ELR (cell line): Measurements from ENCODE around the gene CRYBG2.
"Not testable (repeated sequence)": the region's sequence is repeated elsewhere in the genome, so short reads cannot be mapped to it uniquely, and the experiment has no call there.

Experiments
- DNase-seq: peaks from one replicate; pipeline ENCODE4 v3.0.0-alpha.2; 2015; ENCODE audit warnings: low read depth

Gene CRYBG2

DNA sequence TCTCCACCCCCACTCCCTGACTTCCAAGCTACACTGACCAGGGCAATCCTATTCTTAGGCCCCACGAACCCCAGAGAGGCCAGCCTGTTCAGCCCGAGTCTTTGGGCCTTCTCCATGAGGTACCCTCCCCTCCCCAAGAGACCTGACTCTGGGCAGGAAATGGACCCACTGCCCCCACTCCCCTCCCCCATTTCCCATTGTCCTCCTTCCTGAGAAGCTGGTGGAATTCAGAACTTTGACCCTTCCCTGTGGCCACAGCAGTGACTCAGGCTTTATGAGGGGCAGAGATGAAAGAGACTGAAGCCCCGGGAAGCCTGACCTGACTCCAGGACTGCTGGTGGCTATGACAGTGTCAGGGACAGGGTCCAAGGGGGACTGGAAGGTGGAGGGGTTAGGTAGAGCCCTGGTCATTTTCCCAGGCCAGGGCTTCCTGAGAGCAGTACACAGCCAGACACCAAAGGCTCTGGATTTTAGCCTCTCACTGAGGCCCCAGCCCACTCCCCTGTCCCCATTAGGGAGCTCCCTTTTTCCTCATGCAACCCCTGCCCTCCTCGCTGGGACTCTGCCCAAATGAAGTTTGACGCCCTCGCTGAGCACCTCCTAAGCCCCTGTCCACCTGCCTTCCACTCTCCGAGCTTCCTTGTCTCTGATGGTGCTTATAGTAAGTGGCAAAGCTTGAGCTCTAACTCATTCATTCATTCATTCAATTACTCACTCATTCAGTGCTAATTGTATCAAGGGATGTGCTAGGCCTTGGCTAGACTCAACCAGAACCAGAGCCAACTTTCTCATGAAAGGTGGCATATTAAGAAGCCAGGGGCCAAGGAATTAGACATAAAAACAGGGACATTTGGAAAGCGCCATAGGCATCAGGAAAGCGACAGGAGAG lies 3.0 kb downstream of the CRYBG2 start:
- DNase-seq, result peak; percentile 85

DNA sequence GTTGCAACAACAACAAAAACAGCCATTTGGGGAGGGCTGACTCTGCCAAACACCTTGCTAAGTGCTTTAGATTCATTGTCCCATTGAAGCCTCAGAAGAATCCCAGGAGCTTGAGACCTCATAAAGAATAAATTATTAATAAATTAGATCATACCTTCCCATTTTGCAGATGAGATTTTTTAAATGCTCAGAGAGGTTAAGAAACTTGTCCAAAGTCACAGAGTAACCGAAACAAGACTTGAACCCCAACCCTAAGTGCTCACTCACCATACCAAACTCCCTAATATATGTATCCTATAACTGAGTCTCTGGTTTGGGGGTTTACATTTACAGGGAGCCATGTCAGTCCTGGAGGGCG lies 3.6 kb downstream of the CRYBG2 start:
- DNase-seq, result no peak

DNA sequence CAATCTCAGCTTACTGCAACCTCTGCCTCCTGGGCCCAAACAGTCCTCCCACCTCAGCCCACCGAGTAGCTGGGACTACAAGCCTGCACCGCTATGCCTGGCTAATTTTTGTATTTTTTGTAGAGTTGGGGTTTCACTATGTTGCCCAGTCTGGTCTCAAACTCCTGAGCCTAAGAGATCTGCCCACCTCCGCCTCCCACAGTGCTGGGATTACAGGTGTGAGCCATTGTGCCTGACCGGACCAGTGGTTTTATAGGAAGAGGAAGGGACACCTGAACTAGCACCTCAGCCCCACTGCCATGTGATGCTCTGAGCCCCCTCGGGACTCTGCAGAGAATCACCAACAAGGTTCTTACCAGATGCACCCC lies 4.1 kb downstream of the CRYBG2 start:
- DNase-seq, result no peak

DNA sequence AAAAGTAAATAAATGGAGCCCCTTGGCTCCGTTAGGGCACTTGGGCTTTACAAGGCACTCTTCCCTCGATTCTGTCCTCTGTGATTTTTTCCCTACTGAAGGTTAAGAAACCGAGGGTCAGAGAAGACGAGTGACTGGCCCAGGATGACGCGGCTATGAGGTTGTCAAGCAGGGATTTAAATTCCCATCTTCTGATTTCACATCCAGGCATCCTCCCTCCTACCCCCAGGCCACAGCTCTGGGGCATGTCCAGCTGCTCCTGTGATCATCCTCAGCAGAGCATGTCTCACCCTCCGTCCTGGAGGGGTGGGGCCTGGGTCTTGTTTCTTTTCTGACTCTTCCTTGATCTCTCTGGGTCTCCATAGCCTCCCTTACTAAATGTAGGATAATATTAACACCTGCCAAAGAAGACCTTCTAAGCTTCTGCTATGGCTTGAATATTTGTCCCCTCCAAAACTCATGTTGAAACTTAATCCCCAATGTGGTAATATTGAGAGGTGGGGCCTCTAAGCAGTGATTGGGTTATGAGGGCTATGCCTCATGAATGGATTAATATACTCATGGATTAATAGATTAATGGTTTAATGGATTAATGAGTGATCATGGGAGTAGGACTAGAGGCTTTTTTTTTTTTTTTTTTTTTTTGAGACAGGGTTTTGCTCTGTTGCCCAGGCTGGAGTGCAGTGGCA lies 4.6 kb downstream of the CRYBG2 start:
- DNase-seq, result peak; percentile 97

DNA sequence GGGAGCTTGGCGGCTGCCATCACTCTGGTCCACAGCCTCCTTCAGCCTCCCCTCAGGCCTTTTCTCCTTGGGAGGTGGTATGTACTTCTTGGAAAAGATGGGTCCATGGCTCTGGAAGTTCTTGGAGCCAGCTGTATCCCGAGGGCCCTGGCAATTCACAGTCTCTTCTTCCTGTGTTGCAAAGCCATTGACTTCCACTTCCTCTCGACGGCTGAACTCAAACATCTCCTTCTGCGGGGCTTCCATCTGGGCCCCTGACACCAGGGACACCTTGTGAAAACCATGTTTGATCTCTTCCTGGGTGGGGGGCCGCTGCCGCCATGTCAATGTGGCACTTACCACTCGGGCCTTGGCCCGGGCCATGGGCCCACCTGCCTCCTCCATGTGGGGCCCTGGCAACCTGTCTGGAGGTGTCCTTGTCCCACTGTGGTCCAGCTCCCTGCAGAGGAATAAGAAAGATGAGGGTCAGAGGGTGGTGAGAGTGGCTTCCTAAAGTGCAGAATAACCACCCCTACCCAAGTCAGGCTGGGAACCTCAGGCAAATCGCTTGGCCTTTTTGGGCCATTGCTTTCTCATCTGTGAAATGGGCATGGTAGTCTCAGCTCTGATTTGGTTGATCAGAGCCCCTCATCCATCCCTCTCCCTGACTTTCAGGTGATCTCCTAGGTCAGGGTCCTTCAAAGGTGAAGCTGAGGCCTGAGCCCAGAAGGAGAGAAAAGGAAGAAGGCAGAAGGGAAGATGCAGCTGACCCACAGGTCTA lies 7.5 kb downstream of the CRYBG2 start:
- DNase-seq, result no peak

DNA sequence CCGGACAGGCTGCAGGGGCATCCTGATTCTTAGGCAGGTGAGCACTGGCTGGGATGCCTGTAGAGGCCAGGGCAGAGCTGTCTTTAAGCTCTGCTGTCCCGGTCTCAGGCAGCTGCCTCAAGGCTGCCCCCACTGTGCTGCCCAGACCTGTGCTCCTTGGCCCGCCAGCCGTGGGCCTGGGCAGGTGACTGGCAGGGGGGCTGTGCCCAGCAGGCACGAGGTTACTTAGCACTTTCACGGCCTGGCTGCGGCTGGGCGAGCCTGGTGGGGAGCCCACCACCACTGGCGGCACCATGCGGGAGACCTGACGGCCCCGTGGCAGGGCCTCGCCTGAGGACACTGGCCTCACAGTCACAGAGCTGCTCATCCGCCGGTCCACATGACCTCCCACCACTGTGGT lies 8.2 kb downstream of the CRYBG2 start:
- DNase-seq, result no peak

GRCh38 chr1:26344147-26344920 lies 9.6 kb downstream of the CRYBG2 start:
- no peak for DNase-seq

DNA sequence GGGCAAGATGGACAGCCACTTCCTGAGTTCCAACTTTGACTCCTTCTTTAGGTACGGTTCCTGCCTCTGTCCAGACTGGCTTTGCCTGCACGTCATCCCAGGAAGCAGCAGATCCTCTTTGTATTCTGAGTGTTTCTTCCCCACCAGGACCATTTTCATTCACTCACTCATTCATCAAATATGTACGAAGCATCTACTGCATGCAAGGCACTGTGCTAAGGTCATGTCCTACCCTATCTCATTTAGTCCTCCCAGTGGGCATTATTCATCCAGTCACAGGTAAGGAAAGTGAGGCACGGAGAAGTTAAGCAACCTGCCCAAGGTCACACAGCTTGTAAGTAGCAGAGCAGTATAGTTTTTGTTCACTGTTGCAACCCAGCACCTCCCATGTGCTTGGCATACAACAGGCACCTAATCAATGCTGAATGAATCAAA lies 13.9 kb downstream of the CRYBG2 start:
- peak; percentile 41 for DNase-seq

DNA sequence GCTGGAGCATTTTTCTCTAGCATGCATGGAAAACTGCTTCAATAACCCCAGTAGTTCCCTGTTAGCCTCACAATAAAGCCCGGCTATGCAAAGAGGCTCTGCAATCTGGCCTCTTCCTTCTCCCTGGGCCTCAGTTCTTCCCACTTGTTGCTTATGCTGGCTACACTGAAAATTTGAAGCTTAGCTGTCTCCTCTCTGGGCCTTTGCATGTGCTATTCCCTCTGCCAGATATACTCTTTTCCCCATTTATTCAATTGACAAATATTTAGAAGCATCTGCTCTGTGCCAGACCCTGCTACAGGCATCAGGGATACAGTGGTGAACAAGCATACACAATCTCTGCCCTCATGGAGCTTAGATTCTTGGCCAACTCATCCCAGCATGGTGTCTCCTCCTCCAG lies 15.3 kb downstream of the CRYBG2 start:
- no peak for DNase-seq

DNA sequence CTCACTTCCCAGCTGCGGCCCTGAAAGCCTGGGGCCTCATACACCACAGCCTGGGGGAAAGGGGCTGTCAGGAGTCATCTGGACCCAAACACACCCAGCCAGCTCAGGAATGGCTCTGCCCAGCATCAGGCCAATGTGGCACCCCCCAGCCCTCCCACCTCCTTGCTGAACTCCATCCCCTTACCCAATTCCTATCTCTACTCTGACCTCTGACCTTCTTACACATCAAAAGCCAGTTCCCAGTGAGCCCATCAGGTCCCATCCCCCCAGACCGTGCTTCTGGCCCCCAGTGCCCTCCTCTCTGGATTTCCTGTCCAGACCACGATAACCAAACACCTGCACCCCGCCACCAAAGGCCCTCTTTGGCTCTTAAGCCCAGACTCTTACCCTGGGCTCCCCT lies 16.3 kb downstream of the CRYBG2 start:
- DNase-seq, result no peak

DNA sequence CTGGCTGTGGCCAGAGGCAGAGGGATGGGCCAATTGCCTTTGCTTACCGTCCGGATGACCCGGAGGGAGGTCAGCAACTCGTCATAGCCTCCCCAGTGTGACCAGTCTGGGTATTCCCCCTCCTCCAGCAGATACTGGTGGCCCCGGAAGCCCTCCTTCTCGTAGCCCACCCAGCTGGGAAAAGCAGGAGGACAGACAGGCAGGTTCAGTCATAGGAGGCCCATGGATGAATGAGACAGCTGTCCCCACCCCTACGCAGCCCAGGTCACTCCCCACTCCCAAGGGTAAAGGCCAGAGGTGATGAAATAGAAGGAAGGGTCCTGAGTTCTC lies 16.8 kb downstream of the CRYBG2 start:
- no peak for DNase-seq

GRCh38 chr1:26336477-26337205 lies 17.3 kb downstream of the CRYBG2 start:
- peak; percentile 51 for DNase-seq

DNA sequence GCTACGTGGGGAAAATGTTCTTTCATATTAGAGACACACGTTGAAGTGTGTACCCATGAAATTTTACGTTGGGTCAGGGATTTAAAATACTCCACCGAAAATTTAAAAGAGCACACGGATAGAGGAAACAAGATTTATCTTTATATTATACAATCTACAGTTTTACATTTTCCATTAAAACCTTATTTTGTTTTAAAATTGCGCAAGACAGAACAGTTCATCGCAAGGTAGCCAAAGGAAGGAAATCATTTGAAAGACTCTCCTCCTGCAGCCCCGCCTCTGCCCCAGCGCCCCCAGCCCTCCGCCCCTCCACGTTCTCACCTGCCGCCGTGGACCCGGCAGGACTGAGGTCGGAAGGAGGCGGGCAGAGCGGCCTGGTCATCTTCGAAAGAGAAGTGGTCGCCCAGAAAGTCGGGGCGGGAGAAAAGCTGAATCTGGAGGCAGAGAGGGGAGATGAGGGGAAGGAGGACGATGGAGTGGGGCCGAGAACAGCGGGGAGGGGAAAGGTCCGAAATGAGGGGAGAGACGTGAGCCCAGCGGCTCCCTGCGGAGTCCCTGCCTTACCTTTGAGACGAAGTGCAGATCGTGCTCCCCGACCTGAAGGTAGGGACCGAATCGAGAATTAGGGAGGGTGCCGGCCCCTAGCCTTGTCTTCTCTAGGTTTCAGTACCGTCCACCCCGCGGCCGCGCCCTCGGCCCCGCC lies 18.0 kb downstream of the CRYBG2 start:
- DNase-seq, result no peak

- not testable (repeated sequence) for DNase-seq
Observed at GRCh38 chr1:26333312-26333711, 20.6 kb downstream of the CRYBG2 start.

- DNase-seq, result no peak
Observed at GRCh38 chr1:26330276-26330675, 23.7 kb downstream of the CRYBG2 start.

DNA sequence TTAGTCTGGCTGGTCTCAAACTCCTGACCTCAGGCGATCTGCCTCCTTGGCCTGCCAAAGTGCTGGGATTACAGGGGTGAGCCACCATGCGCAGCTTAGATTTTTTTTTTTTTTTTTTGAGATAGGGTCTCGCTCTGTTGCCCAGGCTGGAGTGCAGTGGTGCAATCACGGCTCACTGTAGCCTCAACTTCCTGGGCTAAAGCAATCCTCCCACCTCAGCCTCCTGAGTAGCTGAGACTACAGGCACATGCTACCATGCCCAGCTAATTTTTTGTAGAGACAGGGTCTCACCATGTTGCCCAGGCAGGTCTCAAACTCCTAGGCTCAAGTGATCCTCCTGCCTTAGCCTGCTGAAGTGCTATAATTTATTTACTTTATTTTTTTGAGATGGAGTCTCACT lies 24.6 kb downstream of the CRYBG2 start:
- DNase-seq, result not testable (repeated sequence)

DNA sequence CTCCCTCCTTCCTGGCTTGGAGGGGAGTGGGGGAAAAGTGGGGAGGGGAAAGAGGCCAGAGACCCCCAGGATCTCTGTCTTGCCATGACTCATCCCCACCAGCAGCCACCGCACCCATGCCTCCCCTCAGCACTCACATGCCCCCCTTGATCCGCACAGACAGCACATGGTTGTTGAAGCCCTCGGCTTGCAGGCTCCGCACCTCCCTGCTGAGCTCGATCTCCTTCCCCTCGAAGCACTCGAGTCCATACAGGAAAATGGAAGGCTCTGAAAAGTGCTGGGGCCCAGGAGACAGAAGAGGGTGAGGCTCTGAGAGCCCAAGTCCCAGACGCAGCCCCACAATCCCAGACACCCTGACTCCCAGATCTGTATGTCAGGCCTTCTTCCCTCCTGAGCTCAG lies 25.3 kb downstream of the CRYBG2 start:
- DNase-seq, result no peak

- DNase-seq, result no peak
Observed at GRCh38 chr1:26327956-26328362, 26.0 kb downstream of the CRYBG2 start.

DNA sequence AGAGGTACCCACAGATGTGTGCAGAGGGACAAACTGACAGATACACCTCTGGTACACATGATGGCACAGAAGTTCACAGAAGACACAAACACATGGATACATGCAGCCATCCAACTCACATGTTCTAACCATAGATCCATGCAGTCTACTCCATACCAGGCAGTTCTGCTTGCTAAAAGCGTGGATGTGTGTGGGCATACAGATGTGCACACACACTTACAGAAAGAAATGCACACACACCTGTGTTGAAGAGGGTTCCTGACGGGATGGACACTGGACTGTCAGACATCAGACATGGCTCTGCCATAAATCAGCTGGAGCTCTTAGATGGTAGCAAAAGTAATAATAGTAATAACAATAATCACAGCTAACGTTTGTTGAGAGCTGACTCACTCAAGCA lies 29.4 kb downstream of the CRYBG2 start:
- DNase-seq, result no peak

DNA sequence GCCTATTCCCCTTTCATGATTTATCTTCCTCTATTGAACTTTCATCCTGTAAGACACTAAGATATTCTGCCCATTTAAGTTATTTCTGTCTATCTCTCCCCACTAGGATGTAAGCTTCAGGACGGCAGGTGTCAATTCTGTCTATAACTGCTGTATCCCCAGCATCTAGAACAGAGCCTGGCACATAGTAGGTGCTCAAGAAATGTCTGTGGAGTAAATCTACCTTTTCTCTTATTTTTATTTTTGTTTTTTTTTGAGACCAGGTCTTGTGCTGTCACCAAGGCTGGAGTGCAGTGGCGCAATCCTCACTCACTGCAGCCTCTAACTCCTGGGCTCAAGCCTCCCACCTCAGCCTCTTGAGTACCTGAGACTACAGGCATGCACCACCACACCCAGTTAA lies 30.5 kb downstream of the CRYBG2 start:
- no peak for DNase-seq

DNA sequence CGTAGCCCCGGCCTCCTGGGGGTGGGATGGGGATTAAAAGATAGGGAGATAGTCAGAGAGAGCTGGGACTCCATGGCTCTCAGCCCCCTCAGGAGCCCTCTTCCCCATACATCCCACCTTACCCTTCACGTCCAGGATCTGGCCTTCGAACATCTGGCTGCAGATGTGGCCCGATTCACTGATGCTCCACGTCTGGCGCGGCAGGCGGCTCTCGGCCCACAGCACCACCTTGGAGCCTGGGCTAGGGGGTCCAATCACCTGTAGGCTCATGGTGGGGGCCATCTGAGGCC lies 31.9 kb downstream of the CRYBG2 start:
- no peak for DNase-seq
